Gastrocnemius medialis (tissue), 4 donors: ENCODE data around the gene CFAP53. TPM values are rescaled to one million over a fixed set of nuclear protein-coding genes. Genes with fewer than 3 reads are reported as not detected.
"Not testable (repeated sequence)": the region's sequence is repeated elsewhere in the genome, so short reads cannot be mapped to it uniquely, and the experiment has no call there.

Experiments
- ATAC-seq, 2 donors: fragments of 150-250 bp; one replicate each; pipeline ENCODE4 v1.9.1; 2016
- DNase-seq, 2 donors: peaks; one replicate each; pipeline ENCODE4 v3.0.0-alpha.2; 2019
- H3K27ac ChIP-seq, 4 donors: fragments of 200-600 bp; sonication (generic); 1 replicate in 1 of 4; 2 replicates in 3 of 4; pipeline ENCODE4 v1.5.1; 2016 to 2018; ENCODE audit warnings: mild to moderate bottlenecking in 2 of 4, moderate library complexity in 1 of 4
- H3K27me3 ChIP-seq, 3 donors: fragments of 200-600 bp; sonication (generic) in 2 of 3; 1 replicate in 1 of 3; 2 replicates in 2 of 3; pipeline versions ENCODE4 v1.5.1 to v1.6.0; 2016 to 2019; ENCODE audit warnings: mild to moderate bottlenecking in 1 of 3, moderate library complexity in 1 of 3
- H3K36me3 ChIP-seq, 2 donors: fragments of 200-600 bp; sonication (generic) in 1 of 2; one replicate each; pipeline ENCODE4 v1.5.1; 2017 to 2018
- H3K4me1 ChIP-seq, 2 donors: fragments of 200-600 bp; sonication (generic) in 1 of 2; one replicate each; pipeline ENCODE4 v1.5.1; 2016 to 2017; ENCODE audit warnings: mild to moderate bottlenecking in 2 of 2
- H3K4me3 ChIP-seq, 4 donors: fragments of 200-600 bp; sonication (generic) in 3 of 4; 1 replicate in 1 of 4; 2 replicates in 3 of 4; pipeline ENCODE4 v1.5.1; 2016 to 2019; ENCODE audit warnings: mild to moderate bottlenecking in 2 of 4
- H3K9me3 ChIP-seq, 3 donors: fragments of 200-600 bp; sonication (generic) in 2 of 3; 1 replicate in 1 of 3; 2 replicates in 2 of 3; pipeline ENCODE4 v1.5.1; 2016 to 2019
- CTCF ChIP-seq, 5 experiments: fragments of 450-650 bp in 3 of 5; fragments of 200-600 bp in 2 of 5; sonication (generic) in 2 of 5; IDR thresholded peaks in 4 of 5; conservative IDR thresholded peaks in 1 of 5; 1 replicate in 4 of 5; 2 replicates in 1 of 5; pipeline ENCODE4 v1.5.1; 2016 to 2019; ENCODE audit warnings: antibody characterized with exemption in 5 of 5, mild to moderate bottlenecking in 3 of 5, moderate library complexity in 3 of 5
- POLR2A ChIP-seq, 2 donors: fragments of 450-650 bp; IDR thresholded peaks; one replicate each; pipeline ENCODE4 v1.6.1; 2017; ENCODE audit warnings: antibody characterized with exemption in 2 of 2, mild to moderate bottlenecking in 2 of 2, moderate library complexity in 2 of 2
- in situ Hi-C, 4 donors: fragments of 200-750 bp; cut with MboI; loops; one replicate each; pipeline versions ENCODE4 v1.15.0 to v1.8.0; 2017; ENCODE audit warnings: low sequenced_read_pairs in 4 of 4
- intact Hi-C: fragments of 100-400 bp; cut with DNase I; formaldehyde crosslinking; loops from one replicate; pipeline ENCODE4 v1.15.1; 2023; ENCODE audit warnings: low total_unique reads
- total RNA-seq, 4 donors: library from RNA; depleted of rRNA; stranded (reverse); fragments of >200 nt; gene quantifications; one replicate each; pipeline versions ENCODE4 v1.1.0 to v1.2.3, GENCODE V29; 2016

Gene CFAP53
- total RNA-seq, 4 donors from 2014 or later: 1.3 to 1.4 (median 1.4) TPM; not detected in 1

GRCh38 chr18:50312296-50313030, 46.2 kb upstream of the CFAP53 start:
- H3K4me3 ChIP-seq: no peak overlapping the region
- H3K9me3 ChIP-seq: no peaks in the 10 kb centered on the region
- in situ Hi-C loops (no loop called here), intact Hi-C loops (no loop called here)
- no peak overlapping the region for H3K27ac ChIP-seq
- no peak for ATAC-seq
- TF ChIP-seq CTCF (IDR thresholded peaks at IDR 0.05 in 4 of 5, conservative IDR thresholded peaks at IDR 0.05 in 1 of 5) (no peak), POLR2A (IDR thresholded peaks at IDR 0.05) (no peak)
- H3K36me3 ChIP-seq: no peaks in the 10 kb centered on the region
- DNase-seq: no peak
- H3K27me3 ChIP-seq: no peaks in the 10 kb centered on the region
- H3K4me1 ChIP-seq: peaks cover 3 to 6% of the 10 kb centered on the region in 2 donors

GRCh38 chr18:50311650-50312049, 45.4 kb upstream of the CFAP53 start:
- H3K9me3 ChIP-seq: no peaks in the 10 kb centered on the region
- ATAC-seq (no peak), DNase-seq (no peak)
- H3K27me3 ChIP-seq: no peaks in the 10 kb centered on the region
- intact Hi-C loops (no loop called here), in situ Hi-C loops (no loop called here)
- no peaks in the 10 kb centered on the region for H3K36me3 ChIP-seq
- no peak overlapping the region for H3K4me3 ChIP-seq
- no peak overlapping the region for H3K27ac ChIP-seq
- peaks cover 3 to 6% of the 10 kb centered on the region in 2 donors for H3K4me1 ChIP-seq
- no peak for TF ChIP-seq POLR2A (IDR thresholded peaks at IDR 0.05)
- no peak for TF ChIP-seq CTCF (IDR thresholded peaks at IDR 0.05 in 4 of 5, conservative IDR thresholded peaks at IDR 0.05 in 1 of 5)

- TF ChIP-seq CTCF (IDR thresholded peaks at IDR 0.05 in 4 of 5, conservative IDR thresholded peaks at IDR 0.05 in 1 of 5) (no peak), POLR2A (IDR thresholded peaks at IDR 0.05) (no peak)
- H3K36me3 ChIP-seq: no peaks in the 10 kb centered on the region
- ATAC-seq (no peak), DNase-seq (no peak)
- no peak overlapping the region for H3K27ac ChIP-seq
- intact Hi-C loops (no loop called here), in situ Hi-C loops (no loop called here)
- peaks cover 3 to 6% of the 10 kb centered on the region in 2 donors for H3K4me1 ChIP-seq
- H3K4me3 ChIP-seq: no peak overlapping the region
- no peaks in the 10 kb centered on the region for H3K9me3 ChIP-seq
- H3K27me3 ChIP-seq: peaks cover 0 to 3% (median 0%) of the 10 kb centered on the region in 3 donors
Measured at GRCh38 chr18:50310080-50310479, 43.8 kb upstream of the CFAP53 start.

- intact Hi-C loops: loop anchor here (1.0 to 2.0 kb wide), 4 partner anchors 22 to 66 kb away; partner anchors contain the start of genes CFAP53, CXXC1, MBD1 and SKA1
Measured at GRCh38 chr18:50308851-50309250, 42.6 kb upstream of the CFAP53 start.

GRCh38 chr18:50307738-50308470, 41.6 kb upstream of the CFAP53 start:
- H3K4me3 ChIP-seq: peak overlapping the region; percentile 41 to 58 (median 53)
- peak overlapping the region in 2 of 4 donors; percentile 21 to 62 for H3K27ac ChIP-seq
- intact Hi-C loops: loop anchor here (1.0 to 2.0 kb wide), 4 partner anchors 21 to 67 kb away; partner anchors contain the start of genes CFAP53, CXXC1, MBD1 and SKA1
- H3K4me1 ChIP-seq: peaks cover 3 to 6% of the 10 kb centered on the region in 2 donors
- ATAC-seq (peak; percentile 97 to 99), DNase-seq (peak; percentile 70 to 82)
- H3K9me3 ChIP-seq: no peaks in the 10 kb centered on the region
- in situ Hi-C loops: no loop called here
- TF ChIP-seq POLR2A (IDR thresholded peaks at IDR 0.05): no peak
- peaks cover 0 to 23% (median 2%) of the 10 kb centered on the region in 3 donors for H3K27me3 ChIP-seq
- H3K36me3 ChIP-seq: no peaks in the 10 kb centered on the region

More at GRCh38 chr18:50308851-50309250, 42.6 kb upstream of the CFAP53 start:
- ATAC-seq, H3K4me1 ChIP-seq, H3K4me3 ChIP-seq, H3K9me3 ChIP-seq, H3K36me3 ChIP-seq, H3K27ac ChIP-seq, DNase-seq, in situ Hi-C loops: not testable (repeated sequence)
- peaks cover 0 to 14% (median 0%) of the 10 kb centered on the region in 3 donors for H3K27me3 ChIP-seq
